ENCODE measurements around the gene AGBL1.

AGBL1 gene

GRCh38 chr15:86892774-86893449 lies 813.2 kb downstream of the AGBL1 start:
- no peak for TF ChIP-seq CTCF (IDR thresholded peaks at IDR 0.05)
- H3K4me1 ChIP-seq (ENCODE audit: control insufficient read depth in 1 of 2, insufficient read depth in 1 of 2, low read depth in 1 of 2, low read length in 1 of 2) = no peaks in the 10 kb centered on the region
- no peak overlapping the region for H3K4me3 ChIP-seq (ENCODE audit: low read depth in 1 of 2, low read length in 1 of 2)
- no peaks in the 10 kb centered on the region for H3K9me3 ChIP-seq
- H3K27ac ChIP-seq = no peak overlapping the region
- H3K27me3 ChIP-seq = no peaks in the 10 kb centered on the region
- no peaks in the 10 kb centered on the region for H3K36me3 ChIP-seq

- Histone ChIP-seq H3K9me3 (no peaks in the 10 kb centered on the region), H3K4me1 (ENCODE audit: control insufficient read depth in 1 of 2, insufficient read depth in 1 of 2, low read depth in 1 of 2, low read length in 1 of 2) (no peaks in the 10 kb centered on the region), H3K36me3 (no peaks in the 10 kb centered on the region), H3K27ac (no peak overlapping the region), H3K4me3 (ENCODE audit: low read depth in 1 of 2, low read length in 1 of 2) (no peak overlapping the region), H3K27me3 (no peaks in the 10 kb centered on the region)
- TF ChIP-seq CTCF (IDR thresholded peaks at IDR 0.05) = no peak
Measured at GRCh38 chr15:86894269-86894668, 814.6 kb downstream of the AGBL1 start.

GRCh38 chr15:86903642-86904421 lies 824.2 kb downstream of the AGBL1 start:
- H3K4me1 ChIP-seq (ENCODE audit: control insufficient read depth in 1 of 2, insufficient read depth in 1 of 2, low read depth in 1 of 2, low read length in 1 of 2) = no peaks in the 10 kb centered on the region

GRCh38 chr15:86905625-86906256 lies 826.1 kb downstream of the AGBL1 start:
- Histone ChIP-seq H3K27ac (no peak overlapping the region), H3K9me3 (no peaks in the 10 kb centered on the region), H3K36me3 (no peaks in the 10 kb centered on the region), H3K27me3 (no peaks in the 10 kb centered on the region), H3K4me3 (ENCODE audit: low read depth in 1 of 2, low read length in 1 of 2) (no peak overlapping the region), H3K4me1 (ENCODE audit: control insufficient read depth in 1 of 2, insufficient read depth in 1 of 2, low read depth in 1 of 2, low read length in 1 of 2) (no peaks in the 10 kb centered on the region)
- no peak for TF ChIP-seq CTCF (IDR thresholded peaks at IDR 0.05)

More at GRCh38 chr15:86903642-86904421, 824.2 kb downstream of the AGBL1 start:
- Histone ChIP-seq H3K36me3 (no peaks in the 10 kb centered on the region), H3K27ac (no peak overlapping the region), H3K4me3 (ENCODE audit: low read depth in 1 of 2, low read length in 1 of 2) (no peak overlapping the region), H3K27me3 (no peaks in the 10 kb centered on the region), H3K9me3 (no peaks in the 10 kb centered on the region)
- TF ChIP-seq CTCF (IDR thresholded peaks at IDR 0.05) = no peak

GRCh38 chr15:86906376-86906775 lies 826.7 kb downstream of the AGBL1 start:
- no peak for TF ChIP-seq CTCF (IDR thresholded peaks at IDR 0.05)
- Histone ChIP-seq H3K4me1 (ENCODE audit: control insufficient read depth in 1 of 2, insufficient read depth in 1 of 2, low read depth in 1 of 2, low read length in 1 of 2) (no peaks in the 10 kb centered on the region), H3K9me3 (no peaks in the 10 kb centered on the region), H3K27me3 (no peaks in the 10 kb centered on the region), H3K4me3 (ENCODE audit: low read depth in 1 of 2, low read length in 1 of 2) (no peak overlapping the region), H3K36me3 (no peaks in the 10 kb centered on the region), H3K27ac (no peak overlapping the region)
